GM18508 (cell line): ENCODE data around the gene LAD1.

Experiments
- ATAC-seq: cut with Tn5 transposase; IDR thresholded peaks from one replicate; pipeline ENCODE4 v1.9.1; 2021; ENCODE audit warnings: moderate number of reproducible peaks; ENCODE audit not compliant: insufficient read depth, unreplicated experiment

LAD1 gene

GRCh38 chr1:201353186-201353940 lies 45.8 kb downstream of the LAD1 start:
- ATAC-seq, result no peak

GRCh38 chr1:201351617-201352016 lies 47.5 kb downstream of the LAD1 start:
- ATAC-seq, result no peak

- no peak for ATAC-seq
Observed at GRCh38 chr1:201350884-201351283, 48.2 kb downstream of the LAD1 start.

- ATAC-seq, result no peak
Observed at GRCh38 chr1:201350361-201350725, 48.8 kb downstream of the LAD1 start.

GRCh38 chr1:201349092-201349491 lies 50.0 kb downstream of the LAD1 start:
- ATAC-seq, result no peak

GRCh38 chr1:201348211-201348566 lies 50.9 kb downstream of the LAD1 start:
- no peak for ATAC-seq

- ATAC-seq, result no peak
Observed at GRCh38 chr1:201347498-201348210, 51.5 kb downstream of the LAD1 start.

GRCh38 chr1:201346987-201347386 lies 52.1 kb downstream of the LAD1 start:
- no peak for ATAC-seq

GRCh38 chr1:201346337-201346939 lies 52.7 kb downstream of the LAD1 start:
- ATAC-seq, result no peak

- no peak for ATAC-seq
Observed at GRCh38 chr1:201345081-201345355, 54.1 kb downstream of the LAD1 start.

- no peak for ATAC-seq
Observed at GRCh38 chr1:201344206-201345080, 54.7 kb downstream of the LAD1 start.

- no peak for ATAC-seq
Observed at GRCh38 chr1:201341377-201341776, 57.7 kb downstream of the LAD1 start.

GRCh38 chr1:201336711-201337450 lies 62.2 kb downstream of the LAD1 start:
- ATAC-seq, result no peak

GRCh38 chr1:201335901-201336300 lies 63.2 kb downstream of the LAD1 start:
- no peak for ATAC-seq

GRCh38 chr1:201335174-201335870 lies 63.8 kb downstream of the LAD1 start:
- no peak for ATAC-seq

- no peak for ATAC-seq
Observed at GRCh38 chr1:201334325-201335173, 64.6 kb downstream of the LAD1 start.

- ATAC-seq, result no peak
Observed at GRCh38 chr1:201332616-201333335, 66.3 kb downstream of the LAD1 start.

- no peak for ATAC-seq
Observed at GRCh38 chr1:201332021-201332420, 67.1 kb downstream of the LAD1 start.
